T-helper 1 cell treated with Interleukin-12 subunit alpha and Interleukin-12 subunit beta and Interleukin-4 antibody, amounts not matched to agents 30 ng/mL and 1 ng/mL, for 36 hours (primary cell): ENCODE data around the gene KCNQ1. TPM values are rescaled to one million over a fixed set of nuclear protein-coding genes. Genes with fewer than 3 reads are reported as not detected.

Experiments
- intact Hi-C: fragments of 100-400 bp; cut with micrococcal nuclease; formaldehyde crosslinking; loops from one replicate; pipeline ENCODE4 v1.15.1; 2024
- total RNA-seq: library from RNA; stranded (reverse); gene quantifications from 2 replicates; pipeline ENCODE4 v1.2.3, GENCODE V29; 2022

Gene KCNQ1
- total RNA-seq, 1 donor from 2014 or later, result 16.9 TPM

- intact Hi-C loops, result no loop called here
These were observed 35.0 kb upstream of the KCNQ1 start for GRCh38 chr11:2409611-2410468.

- intact Hi-C loops, result no loop called here
These were observed 34.2 kb upstream of the KCNQ1 start for GRCh38 chr11:2410616-2411015.

GRCh38 chr11:2411446-2412305, 33.1 kb upstream of the KCNQ1 start:
- intact Hi-C loops, result no loop called here

- intact Hi-C loops, result no loop called here
These were observed 32.5 kb upstream of the KCNQ1 start for GRCh38 chr11:2412323-2412722.

DNA sequence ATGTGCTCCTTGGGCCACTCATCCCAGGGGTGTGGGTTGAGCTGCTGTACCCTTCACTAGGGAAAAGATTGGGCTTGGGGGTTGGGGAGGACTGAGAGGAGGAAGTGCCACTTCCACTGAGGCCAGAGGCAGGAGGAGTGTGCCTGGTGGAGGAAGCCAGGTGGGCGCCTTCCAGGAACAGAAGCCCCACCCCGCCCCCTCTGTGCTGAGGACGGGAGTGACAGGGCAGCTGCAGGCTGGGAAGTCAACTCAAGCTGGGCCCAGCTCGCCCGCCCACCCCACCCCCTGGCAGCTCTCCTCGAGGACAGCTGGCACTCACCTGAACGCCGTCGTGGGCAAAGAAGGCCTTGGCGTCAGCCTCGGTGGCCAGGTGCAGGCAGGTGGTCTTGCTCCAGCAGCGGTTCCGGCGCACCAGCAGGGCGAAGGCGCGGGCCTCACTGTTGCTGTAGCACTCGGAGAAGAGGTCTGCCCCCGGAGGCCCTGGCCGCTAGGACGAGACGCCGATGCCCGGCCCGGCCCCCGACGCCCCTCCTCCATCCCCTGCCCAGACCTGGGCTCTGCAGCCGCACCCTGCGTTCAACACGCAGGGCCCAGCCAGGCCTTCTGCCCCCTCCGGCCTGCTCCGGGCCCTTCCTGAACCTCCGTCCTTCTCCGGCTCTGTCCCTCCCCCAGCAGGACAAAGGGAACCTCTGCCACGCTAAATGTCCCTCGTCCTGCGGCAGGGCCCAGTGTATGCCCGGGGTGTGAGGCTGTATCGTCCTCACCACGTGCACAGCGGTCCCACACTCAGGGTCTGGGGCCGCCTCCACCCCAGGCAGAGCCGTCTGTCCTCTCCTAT, 30.8 kb upstream of the KCNQ1 start:
- intact Hi-C loops, result no loop called here

- intact Hi-C loops, result no loop called here
These were observed 30.2 kb upstream of the KCNQ1 start for GRCh38 chr11:2414616-2415015.

DNA sequence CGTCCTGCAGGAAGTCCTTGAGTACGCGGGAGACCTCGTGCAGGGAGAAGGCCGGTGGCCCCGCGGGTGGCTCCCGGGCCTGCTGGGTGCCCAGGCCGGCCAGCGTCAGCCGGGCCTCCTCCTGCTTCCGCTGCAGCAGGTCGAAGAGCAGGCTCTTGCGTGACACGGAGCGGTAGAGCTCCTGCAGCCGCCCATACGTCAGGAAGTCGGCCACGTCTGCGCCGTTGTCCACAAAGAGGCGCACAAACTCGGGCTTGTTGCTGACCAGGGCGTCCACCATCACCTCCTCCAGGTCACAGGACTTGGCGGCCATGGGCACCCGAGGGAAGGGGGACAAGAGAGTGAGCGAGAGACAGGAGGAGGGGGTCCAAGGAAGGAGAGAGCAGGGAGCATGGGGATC, 29.6 kb upstream of the KCNQ1 start:
- intact Hi-C loops, result no loop called here

DNA sequence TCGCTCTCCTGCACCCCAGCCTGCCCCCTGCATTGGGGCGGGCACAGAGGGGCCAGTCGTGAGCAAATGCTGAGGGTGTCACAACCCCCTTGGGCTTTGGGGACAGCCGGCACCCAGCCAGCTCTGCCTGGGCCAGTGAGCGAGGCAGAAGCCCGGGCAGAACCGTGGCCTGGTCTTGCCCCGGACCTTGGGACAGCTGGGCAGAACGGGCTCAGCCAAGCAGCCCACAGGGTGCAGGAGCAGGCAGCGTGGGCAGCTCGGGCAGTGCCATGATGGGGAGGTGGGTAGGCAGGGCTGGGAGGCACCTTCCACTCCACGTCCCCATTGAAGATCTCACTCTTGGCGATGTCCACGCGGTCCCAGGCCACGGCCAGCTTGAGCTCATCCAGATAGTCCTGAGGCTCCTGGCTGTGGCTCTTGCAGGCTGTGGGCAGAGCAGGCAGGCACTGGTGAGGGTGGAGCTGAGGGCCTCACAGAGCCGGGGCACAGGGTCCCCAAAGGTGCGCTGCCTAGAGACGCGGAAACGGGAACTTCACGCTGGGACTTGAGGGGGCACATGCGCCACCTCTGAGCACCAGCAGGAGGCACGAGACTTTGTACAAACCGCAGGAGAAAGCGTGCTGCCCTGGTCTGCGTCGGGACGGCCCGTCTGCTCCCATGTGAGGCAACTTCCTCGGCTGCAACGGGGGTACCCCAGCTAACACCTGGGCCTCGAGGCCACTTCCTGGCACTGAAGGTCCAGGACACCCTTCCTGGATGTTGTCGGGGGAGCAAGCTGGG, 29.0 kb upstream of the KCNQ1 start:
- intact Hi-C loops, result no loop called here

GRCh38 chr11:2416765-2417164, 28.0 kb upstream of the KCNQ1 start:
- intact Hi-C loops, result no loop called here

GRCh38 chr11:2417856-2418692, 26.7 kb upstream of the KCNQ1 start:
- intact Hi-C loops, result no loop called here

DNA sequence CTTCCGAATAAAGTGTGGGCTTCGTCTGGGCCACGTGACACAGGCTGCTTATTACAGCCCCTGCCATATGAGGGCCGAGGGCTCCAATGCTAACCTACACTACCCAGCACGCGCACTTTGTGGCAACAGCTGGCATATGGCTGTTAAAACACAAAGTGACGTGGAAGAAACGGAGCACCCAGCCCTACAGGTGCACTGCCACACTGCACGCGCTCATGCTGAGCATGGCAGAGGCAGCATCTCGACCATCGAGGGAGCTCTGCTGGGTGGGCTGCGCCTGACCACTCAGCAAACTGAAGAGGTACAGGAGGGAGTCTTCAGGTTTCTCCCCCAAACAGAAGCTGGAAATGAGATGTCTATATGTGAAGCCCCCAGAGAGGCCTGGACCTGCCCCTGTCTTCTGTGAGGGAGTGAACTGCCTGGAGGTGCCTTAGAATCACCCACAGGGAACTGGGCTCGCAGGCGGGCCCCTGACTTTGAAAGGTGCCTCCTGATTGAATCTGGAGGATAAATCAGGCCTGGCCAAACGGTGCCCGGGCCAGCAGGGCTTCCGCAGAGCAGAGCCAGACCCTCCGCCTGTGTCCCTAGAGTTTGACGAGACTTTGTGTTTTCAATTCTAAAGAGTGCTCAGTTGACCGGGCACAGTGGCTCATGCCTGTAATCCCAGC, 26.0 kb upstream of the KCNQ1 start:
- intact Hi-C loops, result loop anchor here (1.0 kb wide), 2 partner anchors 19 to 81 kb away; partner anchors contain the start of gene TSSC4

- intact Hi-C loops, result loop anchor here (1.0 kb wide), 4 partner anchors 20 to 254 kb away; partner anchors contain the start of gene TSSC4
These were observed 24.9 kb upstream of the KCNQ1 start for GRCh38 chr11:2419638-2420501.

GRCh38 chr11:2420502-2421225, 24.1 kb upstream of the KCNQ1 start:
- intact Hi-C loops, result loop anchor here (1.0 kb wide), 2 partner anchors 115 to 254 kb away; no protein-coding TSS in a partner anchor

DNA sequence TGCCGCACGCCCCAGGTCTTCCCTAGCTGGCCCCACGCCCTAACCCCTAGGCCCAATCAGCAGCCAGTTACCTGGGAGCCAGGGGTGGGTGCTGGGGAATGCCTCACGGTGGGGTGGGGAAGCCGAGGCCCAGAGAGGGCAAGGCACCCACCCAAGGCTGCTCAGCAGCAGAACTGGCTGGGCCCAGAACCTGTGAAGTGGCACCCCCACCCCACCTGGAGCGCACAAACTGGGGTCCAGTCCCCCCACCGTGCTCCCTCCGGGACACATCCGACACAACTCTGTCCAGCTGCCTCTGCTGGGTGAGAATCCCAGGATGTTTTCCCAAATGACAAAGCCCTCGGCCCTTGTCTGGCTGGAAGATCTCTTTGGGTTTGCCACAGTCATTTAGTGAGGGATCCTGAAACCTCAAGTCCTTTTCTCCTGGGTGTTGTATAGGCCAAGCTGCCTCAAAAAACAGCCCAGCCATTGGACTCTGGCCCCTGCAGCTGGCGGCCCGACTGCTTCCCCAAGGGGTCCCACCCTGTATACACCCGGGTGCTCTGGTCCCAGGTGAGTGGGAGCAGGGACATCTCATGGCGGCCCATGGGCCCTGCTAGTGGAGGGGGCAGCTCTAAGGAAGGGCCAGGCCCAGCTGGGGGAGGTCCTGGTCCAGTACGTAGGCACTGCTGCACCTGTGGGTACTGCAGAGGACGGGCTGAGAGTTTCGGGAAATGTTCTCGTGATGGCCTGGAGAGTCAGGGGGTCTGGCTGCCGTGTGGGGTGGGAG, 23.4 kb upstream of the KCNQ1 start:
- intact Hi-C loops, result no loop called here

DNA sequence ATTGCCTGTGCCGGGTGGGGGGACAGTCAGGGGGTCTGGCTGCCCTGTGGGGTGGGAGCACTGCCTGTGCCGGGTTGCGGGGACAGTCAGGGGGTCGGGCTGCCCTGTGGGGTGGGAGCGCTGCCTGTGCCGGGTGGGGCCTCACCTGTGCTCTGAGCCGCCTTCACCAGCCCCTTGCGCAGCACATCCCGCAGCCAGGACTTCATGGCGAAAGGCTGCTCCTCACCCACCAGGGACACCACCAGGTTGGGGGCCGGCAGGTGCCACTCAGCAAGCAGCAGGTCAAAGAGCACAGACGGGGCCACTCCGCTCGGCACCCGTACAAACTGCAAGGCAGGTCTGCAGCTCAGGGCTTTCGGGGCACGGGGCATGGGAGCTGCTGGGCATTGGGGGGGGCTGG, 22.8 kb upstream of the KCNQ1 start:
- intact Hi-C loops, result no loop called here

- intact Hi-C loops, result no loop called here
These were observed 22.2 kb upstream of the KCNQ1 start for GRCh38 chr11:2422461-2423156.
